Measurements from ENCODE around the gene YY1.

YY1 gene

DNA sequence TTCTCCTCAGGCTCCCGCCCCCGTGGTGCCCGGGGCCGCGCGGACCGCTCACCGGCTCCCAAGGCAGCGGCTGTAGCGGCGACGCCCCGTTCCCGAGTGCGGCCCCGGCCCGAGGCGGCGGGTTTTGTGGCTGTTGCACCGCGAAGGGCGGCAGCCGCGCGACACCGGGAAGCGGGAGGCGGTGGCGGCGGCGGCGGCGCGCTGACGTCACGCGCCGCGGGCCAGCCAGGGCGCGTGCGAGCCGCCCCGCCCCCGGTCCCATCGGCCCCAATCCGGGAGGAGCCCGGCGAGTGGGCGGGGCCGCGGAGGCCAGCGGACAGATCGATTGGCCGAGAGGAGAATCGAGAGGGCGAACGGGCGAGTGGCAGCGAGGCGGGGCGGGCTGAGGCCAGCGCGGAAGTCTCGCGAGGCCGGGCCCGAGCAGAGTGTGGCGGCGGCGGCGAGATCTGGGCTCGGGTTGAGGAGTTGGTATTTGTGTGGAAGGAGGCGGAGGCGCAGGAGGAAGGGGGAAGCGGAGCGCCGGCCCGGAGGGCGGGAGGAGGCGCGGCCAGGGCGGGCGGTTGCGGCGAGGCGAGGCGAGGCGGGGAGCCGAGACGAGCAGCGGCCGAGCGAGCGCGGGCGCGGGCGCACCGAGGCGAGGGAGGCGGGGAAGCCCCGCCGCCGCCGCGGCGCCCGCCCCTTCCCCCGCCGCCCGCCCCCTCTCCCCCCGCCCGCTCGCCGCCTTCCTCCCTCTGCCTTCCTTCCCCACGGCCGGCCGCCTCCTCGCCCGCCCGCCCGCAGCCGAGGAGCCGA lies at the start of gene YY1:
TSS of gene YY1 (plus strand) at position 726 of the 792 bp plus-strand sequence. CDS start 101 bp downstream, outside the sequence.
- in situ Hi-C loops (cut with MboI; ENCODE audit: low sequenced_read_pairs), result no loop called here
- peaks cover 20% of the 10 kb centered on the region for H3K4me1 ChIP-seq
- H3K9me3 ChIP-seq, result peaks cover 3% of the 10 kb centered on the region; the same call in 1 of the 2 replicates
- H3K4me3 ChIP-seq, result peak within 1 kb of the TSS; percentile 81
- no peaks in the 10 kb centered on the region for H3K27me3 ChIP-seq (ENCODE audit: low read depth)
- peak; percentile 94 to 99 for DNase-seq (ENCODE audit: low spot score in 2 of 2)
- H3K36me3 ChIP-seq (replicated peaks), result peaks cover 22% of the 10 kb centered on the region

DNA sequence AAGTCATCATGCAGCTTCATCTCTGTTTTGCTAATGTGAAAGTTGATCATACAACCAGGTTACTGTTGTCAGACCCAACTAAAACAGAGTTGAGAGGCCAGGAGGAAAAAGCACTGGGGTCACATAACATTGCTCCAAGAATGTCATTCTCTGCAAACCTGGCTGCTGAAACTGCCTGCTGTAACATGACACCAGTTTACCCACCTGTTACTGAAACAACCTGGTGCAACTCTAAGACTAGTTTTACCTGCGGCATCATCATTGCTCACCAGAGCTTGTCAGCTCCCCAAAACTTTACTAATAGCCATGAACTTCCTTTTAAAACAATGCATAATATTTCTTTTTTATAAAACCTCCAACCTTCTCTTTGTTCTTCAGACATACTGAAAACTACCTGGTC lies 48.8 kb upstream of the YY1 start:
- DNase-seq (ENCODE audit: low spot score in 2 of 2), result no peak
- Histone ChIP-seq H3K9me3 (no peaks in the 10 kb centered on the region), H3K4me3 (no peak overlapping the region), H3K27me3 (ENCODE audit: low read depth) (no peaks in the 10 kb centered on the region), H3K4me1 (peaks cover 12% of the 10 kb centered on the region), H3K36me3 (replicated peaks) (no peaks in the 10 kb centered on the region)
- in situ Hi-C loops (cut with MboI; ENCODE audit: low sequenced_read_pairs), result no loop called here

DNA sequence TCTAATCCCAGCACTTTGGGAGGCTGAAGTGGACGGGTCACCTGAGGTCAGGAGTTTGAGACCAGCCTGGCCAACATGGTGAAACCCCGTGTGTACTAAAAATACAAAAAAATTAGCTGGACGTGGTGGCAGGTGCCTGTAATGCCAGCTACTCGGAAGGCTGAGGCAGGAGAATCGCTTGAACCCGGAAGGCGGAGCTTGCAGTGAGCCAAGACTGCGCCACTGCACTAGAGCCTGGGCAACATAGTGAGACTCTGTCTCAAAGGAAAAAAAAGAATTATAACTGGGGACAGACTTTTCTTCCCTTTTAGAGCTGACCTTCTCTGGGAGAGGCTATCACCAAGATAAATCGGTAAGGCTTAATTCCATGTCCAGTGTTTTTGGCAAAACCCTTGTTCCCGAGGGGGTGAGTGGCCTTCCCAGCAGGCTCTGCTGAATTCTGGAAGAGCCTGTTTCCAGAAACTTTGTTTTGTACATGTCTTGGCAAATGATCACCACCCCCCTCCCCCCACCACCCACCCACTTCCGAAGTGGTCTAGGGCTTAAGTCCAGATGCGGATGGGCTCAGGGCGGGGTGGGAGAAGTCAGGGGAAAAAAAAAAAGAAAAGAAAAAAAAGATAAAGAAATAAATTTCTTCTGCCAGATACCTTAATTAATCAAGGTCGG lies 47.2 kb upstream of the YY1 start:
- in situ Hi-C loops (cut with MboI; ENCODE audit: low sequenced_read_pairs), result no loop called here
- no peak for DNase-seq (ENCODE audit: low spot score in 2 of 2)
- H3K9me3 ChIP-seq, result no peaks in the 10 kb centered on the region
- H3K4me3 ChIP-seq, result no peak overlapping the region
- H3K36me3 ChIP-seq (replicated peaks), result no peaks in the 10 kb centered on the region
- no peaks in the 10 kb centered on the region for H3K27me3 ChIP-seq (ENCODE audit: low read depth)
- H3K4me1 ChIP-seq, result peaks cover 12% of the 10 kb centered on the region

DNA sequence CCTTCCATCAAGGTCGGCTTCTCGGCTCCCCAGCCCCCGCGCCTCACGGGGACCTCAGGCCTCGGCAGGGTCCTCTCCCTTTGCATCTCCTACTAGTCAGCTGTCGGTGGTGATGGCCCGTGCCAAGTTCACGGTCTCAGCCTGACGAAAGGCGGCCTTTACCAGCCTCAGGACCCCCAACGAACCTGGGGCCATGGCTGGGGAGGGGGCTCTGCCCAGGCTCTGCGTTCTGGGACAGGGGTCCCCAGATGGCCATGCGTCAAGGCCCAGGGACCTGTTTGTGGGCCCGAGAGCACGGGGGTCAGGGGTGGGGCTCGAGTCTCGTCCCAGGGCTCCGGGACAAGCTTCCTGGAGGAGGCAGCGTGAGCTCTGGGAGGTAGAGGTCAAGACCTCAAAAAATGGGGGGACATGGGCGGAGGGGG lies 46.7 kb upstream of the YY1 start:
- Histone ChIP-seq H3K36me3 (replicated peaks) (no peaks in the 10 kb centered on the region), H3K27me3 (ENCODE audit: low read depth) (no peaks in the 10 kb centered on the region), H3K9me3 (no peaks in the 10 kb centered on the region), H3K4me3 (peak overlapping the region; percentile 36), H3K4me1 (peaks cover 12% of the 10 kb centered on the region)
- in situ Hi-C loops (cut with MboI; ENCODE audit: low sequenced_read_pairs), result no loop called here
- peak in 1 of 2 experiments; percentile 35 for DNase-seq (ENCODE audit: low spot score in 2 of 2)

DNA sequence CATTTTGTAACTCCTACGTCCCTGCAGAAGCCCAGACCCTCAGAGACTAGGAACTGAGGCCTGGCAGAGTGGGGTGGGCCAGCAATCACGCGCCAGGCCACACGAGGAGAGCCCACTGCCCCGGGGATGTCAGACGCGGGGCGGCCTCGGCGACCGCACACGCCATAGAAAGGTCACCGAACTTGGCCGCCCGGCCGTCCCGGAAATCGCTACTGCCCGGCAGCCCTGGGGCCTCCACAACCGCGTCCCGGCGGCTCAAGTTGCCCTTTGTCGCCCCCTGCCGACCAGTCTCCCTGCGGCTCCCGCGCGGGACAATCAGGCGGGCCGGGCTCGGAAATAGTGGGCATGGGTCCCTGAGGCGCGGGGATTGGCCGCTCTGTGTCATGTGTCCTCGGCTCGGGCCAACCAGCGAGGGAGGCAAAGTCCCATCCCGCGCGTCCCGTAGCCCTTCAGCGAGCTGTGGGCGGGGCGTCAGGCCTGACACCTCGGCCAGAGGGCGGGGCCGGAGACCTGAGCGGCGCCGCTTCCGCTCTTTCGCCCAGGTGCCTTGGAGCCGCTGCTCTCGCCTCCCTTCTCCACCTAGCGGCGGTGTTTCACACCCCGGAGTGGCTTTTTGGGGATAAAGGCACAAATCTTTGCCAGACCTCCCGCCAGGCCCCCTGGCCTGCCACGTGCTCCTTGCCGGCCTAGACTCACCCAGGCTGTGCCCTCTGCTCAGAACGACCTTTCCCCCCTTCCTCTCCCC lies 46.1 kb upstream of the YY1 start:
- Histone ChIP-seq H3K4me1 (peaks cover 12% of the 10 kb centered on the region), H3K4me3 (peak overlapping the region; percentile 36), H3K27me3 (ENCODE audit: low read depth) (no peaks in the 10 kb centered on the region), H3K36me3 (replicated peaks) (no peaks in the 10 kb centered on the region), H3K9me3 (no peaks in the 10 kb centered on the region)
- in situ Hi-C loops (cut with MboI; ENCODE audit: low sequenced_read_pairs), result no loop called here
- DNase-seq (ENCODE audit: low spot score in 2 of 2), result peak; percentile 97 to 100

DNA sequence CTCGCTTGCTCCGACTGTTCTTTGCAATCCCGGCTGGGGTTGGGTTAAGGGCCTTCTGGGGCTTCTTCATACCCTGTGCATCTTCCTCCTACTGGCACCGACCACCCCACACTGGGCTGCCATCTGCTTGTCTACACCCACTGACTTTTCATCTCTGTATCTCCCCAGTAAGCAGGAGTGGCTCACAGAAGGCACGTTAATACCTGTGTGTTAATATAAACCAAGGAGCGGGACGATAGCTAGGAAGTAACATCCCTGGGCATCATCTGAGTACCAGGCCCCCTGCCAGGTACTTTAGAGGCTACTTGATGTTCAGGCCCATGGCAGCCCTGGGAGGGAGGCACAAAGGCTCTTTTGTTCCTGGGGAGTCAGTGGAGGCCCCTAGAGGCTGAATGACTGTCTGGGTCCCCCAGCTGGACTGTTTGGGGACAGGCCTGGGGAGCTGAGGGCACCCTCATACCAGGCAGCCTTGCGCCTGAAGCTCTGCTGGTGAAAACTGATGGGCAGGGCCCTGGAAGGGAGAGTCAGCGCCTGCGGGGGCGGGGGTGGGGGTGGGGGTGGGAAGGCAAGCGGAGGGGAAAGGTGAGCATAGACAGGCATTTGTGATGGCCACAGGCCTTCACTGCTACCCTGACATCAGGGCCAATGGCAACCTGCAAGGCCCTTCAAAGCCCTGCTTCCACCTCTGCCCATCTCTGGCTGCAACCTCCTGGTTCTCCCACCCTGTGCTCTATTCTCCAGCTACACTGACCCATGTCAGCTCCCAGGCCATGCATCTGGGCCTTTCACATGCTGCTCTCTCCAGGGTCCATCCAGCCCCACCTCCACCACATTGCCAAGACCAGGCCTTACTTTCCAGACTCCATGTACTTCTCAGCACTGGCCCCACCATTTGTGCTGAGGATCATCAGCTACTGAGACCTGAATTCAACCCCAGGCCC lies 45.3 kb upstream of the YY1 start:
- in situ Hi-C loops (cut with MboI; ENCODE audit: low sequenced_read_pairs), result no loop called here
- Histone ChIP-seq H3K9me3 (no peaks in the 10 kb centered on the region), H3K4me3 (peak overlapping the region; percentile 11)

DNA sequence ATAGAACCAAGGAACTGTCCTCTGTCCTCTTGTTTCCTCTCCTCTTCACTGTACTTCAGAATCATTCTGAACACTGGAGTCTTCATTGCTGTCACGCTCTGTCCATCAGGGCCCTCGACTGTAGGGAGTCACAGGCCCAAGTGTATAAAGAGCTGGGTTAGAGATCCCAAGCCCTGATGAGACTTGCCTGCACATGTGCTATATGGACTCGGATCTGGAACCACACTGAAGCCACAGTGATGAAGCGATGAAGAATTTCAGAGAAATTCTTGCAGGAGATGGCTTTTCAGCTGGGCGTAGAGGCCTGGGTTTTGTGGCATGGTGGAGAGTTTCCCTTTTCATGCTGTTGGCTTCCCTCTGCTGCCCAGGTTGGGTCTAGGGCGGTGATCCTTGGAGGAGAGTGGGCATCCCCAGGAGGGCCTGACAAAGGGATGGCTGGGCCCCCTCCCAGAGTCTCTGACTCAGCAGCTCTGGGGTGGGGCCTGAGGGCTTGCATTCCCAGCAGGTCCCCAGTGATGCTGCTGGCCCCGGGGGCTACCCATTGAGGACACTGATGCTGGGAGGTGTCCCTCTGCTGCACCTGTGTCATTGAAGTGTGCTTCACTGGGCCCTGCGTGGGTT lies 39.6 kb upstream of the YY1 start:
- H3K4me3 ChIP-seq, result no peak overlapping the region
- in situ Hi-C loops (cut with MboI; ENCODE audit: low sequenced_read_pairs), result no loop called here
- H3K4me1 ChIP-seq, result peaks cover 10% of the 10 kb centered on the region
- no peaks in the 10 kb centered on the region for H3K36me3 ChIP-seq (replicated peaks)
- DNase-seq (ENCODE audit: low spot score in 2 of 2), result no peak
- H3K9me3 ChIP-seq, result no peaks in the 10 kb centered on the region
- no peaks in the 10 kb centered on the region for H3K27me3 ChIP-seq (ENCODE audit: low read depth)

More for the DNA sequence above, 45.3 kb upstream of the YY1 start:
- DNase-seq (ENCODE audit: low spot score in 2 of 2), result no peak
- no peaks in the 10 kb centered on the region for H3K36me3 ChIP-seq (replicated peaks)
- peaks cover 12% of the 10 kb centered on the region for H3K4me1 ChIP-seq
- no peaks in the 10 kb centered on the region for H3K27me3 ChIP-seq (ENCODE audit: low read depth)

DNA sequence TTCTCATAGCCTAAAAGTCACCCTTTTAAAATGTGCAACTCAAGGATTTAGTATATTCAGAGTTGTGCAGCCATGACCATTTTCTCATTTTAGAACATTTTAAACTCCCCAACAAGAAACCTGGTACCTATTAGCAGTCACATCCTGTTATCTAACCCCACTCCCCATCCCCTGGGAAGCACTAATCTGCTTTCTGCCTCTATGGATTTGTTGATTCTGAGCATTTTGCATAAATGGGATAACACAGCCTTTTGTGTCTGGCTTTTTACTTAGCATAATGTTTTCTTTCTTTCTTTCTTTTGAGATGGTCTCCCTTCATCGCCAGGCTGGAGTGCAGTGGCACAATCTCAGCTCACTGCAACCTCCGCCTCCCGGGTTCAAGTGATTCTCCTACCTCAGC lies 38.6 kb upstream of the YY1 start:
- Histone ChIP-seq H3K4me3 (no peak overlapping the region), H3K36me3 (replicated peaks) (no peaks in the 10 kb centered on the region), H3K4me1 (peaks cover 10% of the 10 kb centered on the region), H3K9me3 (no peaks in the 10 kb centered on the region), H3K27me3 (ENCODE audit: low read depth) (no peaks in the 10 kb centered on the region)
- in situ Hi-C loops (cut with MboI; ENCODE audit: low sequenced_read_pairs), result no loop called here
- peak; percentile 57 to 80 for DNase-seq (ENCODE audit: low spot score in 2 of 2)

DNA sequence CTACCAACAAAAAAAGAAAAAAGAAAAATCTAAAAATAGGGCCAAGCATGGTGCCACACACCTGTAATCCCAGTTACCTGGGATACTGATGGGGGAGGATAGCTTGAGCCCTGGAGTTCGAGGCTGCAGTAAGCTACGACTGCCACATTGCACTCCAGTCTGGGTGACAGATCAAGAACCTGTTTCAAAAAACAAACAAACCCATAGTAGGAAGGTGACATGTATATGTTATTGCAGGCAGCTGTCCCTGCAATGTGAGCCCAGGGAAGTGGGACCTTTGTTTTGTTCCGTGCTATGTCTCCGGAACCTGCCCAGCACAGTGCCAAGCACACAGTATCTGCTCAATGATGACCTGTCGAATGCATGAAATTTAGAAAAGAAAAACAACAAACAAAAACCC lies 37.2 kb upstream of the YY1 start:
- no peak for DNase-seq (ENCODE audit: low spot score in 2 of 2)
- in situ Hi-C loops (cut with MboI; ENCODE audit: low sequenced_read_pairs), result no loop called here
- no peaks in the 10 kb centered on the region for H3K36me3 ChIP-seq (replicated peaks)

DNA sequence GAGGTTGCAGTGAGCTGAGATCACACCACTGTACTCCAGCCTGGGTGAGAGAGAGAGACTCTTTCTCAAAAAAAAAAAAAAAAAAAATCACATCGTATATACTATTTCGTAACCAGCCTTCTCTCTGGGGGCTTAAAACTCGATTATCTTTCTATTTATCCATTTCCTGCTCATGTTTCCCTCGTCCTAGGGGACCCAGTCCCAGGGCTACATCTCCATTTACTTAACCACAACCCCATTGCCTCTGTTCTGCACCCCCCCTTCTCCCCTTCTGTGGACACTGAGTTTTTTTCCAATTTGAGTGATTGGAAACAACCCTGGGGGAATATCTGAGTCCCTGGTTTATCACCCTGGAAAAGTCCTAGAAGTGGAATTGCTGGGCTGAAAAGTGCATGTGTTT lies 36.2 kb upstream of the YY1 start:
- DNase-seq (ENCODE audit: low spot score in 2 of 2), result no peak
- no peak overlapping the region for H3K4me3 ChIP-seq
- H3K9me3 ChIP-seq, result no peaks in the 10 kb centered on the region
- H3K4me1 ChIP-seq, result peaks cover 10% of the 10 kb centered on the region
- in situ Hi-C loops (cut with MboI; ENCODE audit: low sequenced_read_pairs), result no loop called here
- H3K27me3 ChIP-seq (ENCODE audit: low read depth), result no peaks in the 10 kb centered on the region
- H3K36me3 ChIP-seq (replicated peaks), result no peaks in the 10 kb centered on the region

More for the DNA sequence above, 37.2 kb upstream of the YY1 start:
- peaks cover 10% of the 10 kb centered on the region for H3K4me1 ChIP-seq
- H3K4me3 ChIP-seq, result no peak overlapping the region
- no peaks in the 10 kb centered on the region for H3K27me3 ChIP-seq (ENCODE audit: low read depth)
- H3K9me3 ChIP-seq, result no peaks in the 10 kb centered on the region

DNA sequence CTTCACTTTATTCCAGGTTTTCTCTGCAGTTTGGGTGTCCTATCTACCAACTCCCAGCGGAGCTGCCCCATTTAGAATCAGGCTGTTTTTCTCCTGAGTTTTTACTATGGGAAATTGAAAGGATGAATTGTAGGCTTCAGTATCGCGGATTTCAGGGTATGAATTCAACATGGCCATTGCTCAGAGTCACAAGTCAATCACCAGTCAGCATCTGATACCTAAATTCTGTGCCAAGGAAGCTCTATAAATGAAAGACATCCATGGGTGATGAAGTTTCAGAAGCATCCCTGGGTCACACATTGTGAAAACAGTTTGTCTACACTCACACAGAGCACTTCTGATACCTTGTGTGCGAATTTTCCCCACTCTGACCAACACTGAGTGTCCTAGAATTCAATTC lies 35.8 kb upstream of the YY1 start:
- Histone ChIP-seq H3K9me3 (no peaks in the 10 kb centered on the region), H3K4me1 (peaks cover 10% of the 10 kb centered on the region), H3K4me3 (no peak overlapping the region), H3K36me3 (replicated peaks) (no peaks in the 10 kb centered on the region), H3K27me3 (ENCODE audit: low read depth) (no peaks in the 10 kb centered on the region)
- in situ Hi-C loops (cut with MboI; ENCODE audit: low sequenced_read_pairs), result no loop called here
- DNase-seq (ENCODE audit: low spot score in 2 of 2), result no peak

DNA sequence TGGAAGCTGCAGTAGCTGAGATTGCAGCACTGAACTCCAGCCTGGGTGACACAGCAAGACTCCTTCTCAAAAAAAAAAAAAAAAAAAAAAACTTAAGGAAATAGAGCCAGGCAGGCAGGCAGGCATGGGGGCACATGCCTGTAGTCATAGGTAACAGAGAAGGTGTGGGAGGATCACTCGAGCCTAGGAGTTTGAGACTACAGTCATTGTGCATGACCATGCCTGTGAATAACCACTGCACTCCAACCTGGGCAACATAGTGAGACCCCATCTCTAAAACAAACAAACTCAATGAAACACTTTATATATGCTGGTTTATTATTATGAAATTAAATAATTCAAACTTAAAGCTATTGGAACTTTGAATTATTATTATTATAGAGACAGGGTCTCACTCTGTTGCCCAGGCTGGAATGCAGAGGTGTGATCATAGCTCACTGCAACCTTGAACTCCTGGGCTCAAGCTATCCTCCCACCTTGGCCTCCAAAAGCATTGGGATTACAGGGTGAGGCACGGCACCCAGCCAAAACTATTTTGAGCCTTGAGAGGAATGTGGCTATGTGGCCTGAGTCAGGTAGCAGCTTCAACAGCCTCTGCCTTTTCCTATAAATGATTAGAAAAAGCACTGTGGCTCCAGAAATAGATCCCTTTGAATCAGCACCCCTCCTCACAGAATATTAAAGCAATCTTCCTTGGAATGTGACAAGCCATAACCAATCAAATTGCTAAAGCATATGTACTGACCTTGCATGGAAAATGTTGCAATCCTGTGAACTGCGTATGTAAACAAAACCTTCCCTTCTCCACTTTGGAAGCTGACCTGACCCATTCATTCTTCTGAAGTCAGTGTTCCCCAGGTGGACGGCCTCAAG lies 34.7 kb upstream of the YY1 start:
- no peak overlapping the region for H3K4me3 ChIP-seq
- in situ Hi-C loops (cut with MboI; ENCODE audit: low sequenced_read_pairs), result no loop called here
- no peaks in the 10 kb centered on the region for H3K27me3 ChIP-seq (ENCODE audit: low read depth)
- no peaks in the 10 kb centered on the region for H3K36me3 ChIP-seq (replicated peaks)
- peaks cover 10% of the 10 kb centered on the region for H3K4me1 ChIP-seq
- DNase-seq (ENCODE audit: low spot score in 2 of 2), result no peak
- no peaks in the 10 kb centered on the region for H3K9me3 ChIP-seq
